H1 (cell line): ENCODE data around the gene PHF1. TPM values are rescaled to one million over a fixed set of nuclear protein-coding genes. Genes with fewer than 3 reads are reported as not detected.

ENCODE experiments used
- CTCF ChIA-PET: fragments of 300-600 bp; sonication (Branson Sonifier 250); formaldehyde crosslinking; loops from one replicate; lab custom pipeline; 2021; ENCODE audit not compliant: partially characterized antibody; lab: Charles Lee
- POLR2A ChIA-PET: fragments of 300-600 bp; sonication (Branson Sonifier 250); formaldehyde crosslinking; loops from one replicate; lab custom pipeline; 2021; ENCODE audit warnings: inconsistent platforms; ENCODE audit not compliant: partially characterized antibody; lab: Charles Lee
- DNase-seq, 2 experiments: peaks; one replicate each; pipeline versions ENCODE4 v3.0.0 to v3.0.0-alpha.2; 2010 to 2022; ENCODE audit warnings: low spot score in 2 of 2, low read depth in 1 of 2, mixed read lengths in 1 of 2
- FAIRE-seq: peaks from 2 replicates; lab custom pipeline; 2011; peaks lifted over from hg19 to GRCh38; lab: Jason Lieb, UNC
- H2AFZ ChIP-seq: 2 replicates; pipeline ENCODE4 v1.8.1; 2012; ENCODE audit warnings: low read length, inconsistent platforms
- H2AK5ac ChIP-seq: 2 replicates; pipeline ENCODE4 v1.6.1; 2013; ENCODE audit warnings: low read depth, low read length
- H2BK120ac ChIP-seq: replicated peaks from 2 replicates; pipeline ENCODE3; 2013; ENCODE audit warnings: low read depth, low read length, inconsistent platforms
- H2BK12ac ChIP-seq: 2 replicates; pipeline ENCODE4 v1.6.1; 2013; ENCODE audit warnings: low read depth, low read length
- H2BK15ac ChIP-seq: 2 replicates; pipeline ENCODE4 v1.6.1; 2013; ENCODE audit warnings: low read length
- H2BK20ac ChIP-seq: 2 replicates; pipeline ENCODE4 v1.6.1; 2013; ENCODE audit warnings: low read length
- H2BK5ac ChIP-seq: 2 replicates; pipeline ENCODE4 v1.6.1; 2013; ENCODE audit warnings: low read depth, low read length
- H3K14ac ChIP-seq: 2 replicates; pipeline ENCODE4 v1.6.1; 2013; ENCODE audit warnings: inconsistent platforms; ENCODE audit not compliant: insufficient read length
- H3K18ac ChIP-seq: 2 replicates; pipeline ENCODE4 v1.6.1; 2013; ENCODE audit warnings: low read length; ENCODE audit errors: extremely low read depth
- H3K23ac ChIP-seq: 2 replicates; pipeline ENCODE4 v1.6.1; 2013; ENCODE audit warnings: inconsistent platforms; ENCODE audit not compliant: insufficient read length
- H3K23me2 ChIP-seq: 2 replicates; pipeline ENCODE4 v1.6.1; 2013; ENCODE audit warnings: low read depth, low read length
- H3K27ac ChIP-seq: 2 replicates; pipeline ENCODE4 v1.6.1; 2011; ENCODE audit warnings: low read depth, low read length, inconsistent platforms
- H3K27me3 ChIP-seq, 4 experiments: replicated peaks in 1 of 4; 1 replicate in 1 of 4; 2 replicates in 3 of 4; pipeline versions ENCODE4 v1.6.1 to v1.8.1; 2011 to 2013; ENCODE audit warnings: low read length in 3 of 4, mild to moderate bottlenecking in 3 of 4, inconsistent platforms in 2 of 4, mixed read lengths in 2 of 4, moderate library complexity in 1 of 4; ENCODE audit not compliant: control insufficient read depth in 3 of 4, insufficient read depth in 3 of 4; ENCODE audit errors: extremely low read depth in 1 of 4
- H3K36me3 ChIP-seq, 4 experiments: 2 replicates each; pipeline versions ENCODE4 v1.6.1 to v1.8.1; 2011 to 2013; ENCODE audit warnings: mild to moderate bottlenecking in 4 of 4, low read length in 3 of 4, moderate library complexity in 2 of 4, control low read depth in 1 of 4, inconsistent platforms in 1 of 4; ENCODE audit not compliant: insufficient read depth in 4 of 4, control insufficient read depth in 2 of 4
- H3K4ac ChIP-seq: replicated peaks from 2 replicates; pipeline ENCODE3; 2013; ENCODE audit warnings: low read length, low read depth, mixed read lengths, inconsistent platforms; ENCODE audit not compliant: insufficient read length
- H3K4me1 ChIP-seq, 4 experiments: replicated peaks in 1 of 4; 1 replicate in 1 of 4; 2 replicates in 3 of 4; pipeline versions ENCODE4 v1.6.1 to v1.8.1; 2011 to 2013; ENCODE audit warnings: low read length in 3 of 4, inconsistent platforms in 2 of 4, mixed read lengths in 1 of 4; ENCODE audit not compliant: insufficient read depth in 4 of 4, control insufficient read depth in 3 of 4
- H3K4me2 ChIP-seq, 2 experiments: 2 replicates each; pipeline versions ENCODE4 v1.6.1 to v1.8.1; 2011 to 2013; ENCODE audit warnings: low read depth in 2 of 2, low read length in 2 of 2, control low read depth in 1 of 2, inconsistent platforms in 1 of 2, mild to moderate bottlenecking in 1 of 2; ENCODE audit not compliant: insufficient read depth in 1 of 2
- H3K4me3 ChIP-seq, 4 experiments: fragments of 200-600, 300-600 bp in 1 of 4; sonication (generic), shearing (Covaris generic), sonication (Bioruptor Twin) in 1 of 4; 2 replicates each; pipeline versions ENCODE4 v1.5.1 to v1.8.1; 2011 to 2016; ENCODE audit warnings: low read length in 4 of 4, low read depth in 3 of 4, control low read depth in 2 of 4, inconsistent platforms in 2 of 4, mild to moderate bottlenecking in 2 of 4, mixed read lengths in 1 of 4, moderate library complexity in 1 of 4; ENCODE audit not compliant: insufficient read depth in 2 of 4; ENCODE audit errors: extremely low read depth in 1 of 4
- H3K56ac ChIP-seq: replicated peaks from 2 replicates; pipeline ENCODE3; 2013; ENCODE audit warnings: low read depth, mild to moderate bottlenecking, mixed read lengths, low read length, inconsistent platforms; ENCODE audit not compliant: insufficient read length
- H3K79me1 ChIP-seq: 2 replicates; pipeline ENCODE4 v1.6.1; 2013; ENCODE audit warnings: low read depth, low read length, control low read depth
- H3K79me2 ChIP-seq, 2 experiments: 2 replicates each; pipeline versions ENCODE4 v1.6.1 to v1.8.1; 2012 to 2013; ENCODE audit warnings: low read length in 2 of 2, mild to moderate bottlenecking in 2 of 2, inconsistent platforms in 1 of 2; ENCODE audit not compliant: insufficient read depth in 2 of 2, control insufficient read depth in 1 of 2
- H3K9ac ChIP-seq, 4 experiments: replicated peaks in 1 of 4; 1 replicate in 1 of 4; 2 replicates in 3 of 4; pipeline versions ENCODE4 v1.6.1 to v1.8.1; 2011 to 2013; ENCODE audit warnings: low read depth in 3 of 4, low read length in 3 of 4, control low read depth in 2 of 4, mild to moderate bottlenecking in 2 of 4, moderate library complexity in 2 of 4, inconsistent platforms in 1 of 4; ENCODE audit errors: extremely low read depth in 1 of 4
- H3K9me3 ChIP-seq, 2 experiments: 2 replicates each; pipeline versions ENCODE4 v1.6.1 to v1.8.1; 2012 to 2013; ENCODE audit warnings: mild to moderate bottlenecking in 2 of 2, moderate library complexity in 2 of 2, control low read depth in 1 of 2, inconsistent platforms in 1 of 2, low read depth in 1 of 2, low read length in 1 of 2, mixed read lengths in 1 of 2; ENCODE audit not compliant: insufficient read depth in 2 of 2
- H4K20me1 ChIP-seq, 2 experiments: replicated peaks in 1 of 2; 2 replicates each; pipeline versions ENCODE3 to v1.8.1; 2011 to 2013; ENCODE audit warnings: inconsistent platforms in 2 of 2, low read length in 2 of 2, mild to moderate bottlenecking in 1 of 2; ENCODE audit not compliant: insufficient read depth in 2 of 2, control insufficient read depth in 1 of 2
- H4K5ac ChIP-seq: 2 replicates; pipeline ENCODE4 v1.6.1; 2013; ENCODE audit warnings: low read length, low read depth, mixed read lengths, inconsistent platforms; ENCODE audit not compliant: insufficient read length
- H4K8ac ChIP-seq: 2 replicates; pipeline ENCODE4 v1.8.0; 2013; ENCODE audit warnings: mild to moderate bottlenecking, moderate library complexity, low read length, inconsistent platforms; ENCODE audit not compliant: insufficient read depth; ENCODE audit errors: extremely low read depth
- H4K91ac ChIP-seq: replicated peaks from 2 replicates; pipeline ENCODE3; 2013; ENCODE audit warnings: low read length, mixed read lengths, inconsistent platforms; ENCODE audit not compliant: insufficient read length
- BACH1 ChIP-seq: IDR thresholded peaks from 2 replicates; pipeline ENCODE4 v1.6.1; 2012; ENCODE audit warnings: low read length, improper control_type of control experiment
- CHD1 ChIP-seq: IDR thresholded peaks from 2 replicates; pipeline ENCODE4 v1.6.1; 2012; ENCODE audit warnings: low read depth, low read length, improper control_type of control experiment
- FOSL1 ChIP-seq: IDR thresholded peaks from 2 replicates; pipeline ENCODE4 v1.6.1; 2011; ENCODE audit warnings: mild to moderate bottlenecking, low read depth, low read length, moderate library complexity; ENCODE audit not compliant: insufficient read depth
- JUN ChIP-seq: IDR thresholded peaks from 2 replicates; pipeline ENCODE4 v1.6.1; 2011; ENCODE audit warnings: low read depth, mild to moderate bottlenecking, improper control_type of control experiment, low read length
- KDM1A ChIP-seq: fragments of 200-600, 300-600 bp; sonication (generic); IDR thresholded peaks from 2 replicates; pipeline ENCODE4 v1.7.1; 2016; ENCODE audit warnings: mild to moderate bottlenecking, low read length, borderline replicate concordance
- POU5F1 ChIP-seq: IDR thresholded peaks from 2 replicates; pipeline ENCODE4 v1.6.1; 2011; ENCODE audit warnings: low read depth, mild to moderate bottlenecking, low read length, moderate library complexity
- RNF2 ChIP-seq: fragments of 200-900, 300-1000 bp; sonication (generic); IDR thresholded peaks from 2 replicates; pipeline ENCODE4 v1.7.1; 2016; ENCODE audit warnings: borderline replicate concordance, low read depth, mild to moderate bottlenecking, antibody characterized with exemption, low read length; ENCODE audit not compliant: poor library complexity, severe bottlenecking; ENCODE audit errors: missing control alignments
- SIRT6 ChIP-seq: IDR thresholded peaks from one replicate; pipeline ENCODE4 v1.7.1; 2012; ENCODE audit warnings: low read length, inconsistent platforms
- SIX5 ChIP-seq: IDR thresholded peaks from 2 replicates; pipeline ENCODE4 v1.6.1; 2011; ENCODE audit warnings: mild to moderate bottlenecking, low read depth, low read length
- TCF12 ChIP-seq: IDR thresholded peaks from 2 replicates; pipeline ENCODE4 v1.6.1; 2011; ENCODE audit warnings: low read depth, mild to moderate bottlenecking, low read length
- TEAD4 ChIP-seq: IDR thresholded peaks from 2 replicates; pipeline ENCODE4 v1.6.1; 2012; ENCODE audit warnings: low read depth, low read length, inconsistent platforms, mixed read lengths
- ZNF274 ChIP-seq: IDR thresholded peaks from 2 replicates; pipeline ENCODE4 v1.7.0; 2012; ENCODE audit warnings: low read length, borderline replicate concordance; ENCODE audit errors: extremely low read depth
- WGBS, 2 experiments: shearing (Covaris generic) in 1 of 2; methylation state at CpG; one replicate each; pipeline versions ENCODE4 v1.1.6 to v1.1.7; 2013 to 2015; ENCODE audit warnings: low lambda C conversion rate in 2 of 2, mixed read lengths in 2 of 2, inconsistent platforms in 1 of 2, low coverage in 1 of 2, missing lambda C conversion rate in 1 of 2; ENCODE audit not compliant: insufficient replicate concordance in 2 of 2, insufficient coverage in 1 of 2, insufficient read length in 1 of 2; ENCODE audit errors: extremely low coverage in 1 of 2, missing lambda C conversion rate in 1 of 2; 5-methylcytosine and 5-hydroxymethylcytosine counted together
- polyA plus RNA-seq, 7 experiments: library from polyadenylated mRNA; depleted of rRNA in 3 of 7; stranded (reverse) in 5 of 7; unstranded in 2 of 7; fragments of >200 nt in 5 of 7; fragments of 200-250 nt in 2 of 7; gene quantifications; 1 replicate in 5 of 7; 2 replicates in 1 of 7; 4 replicates in 1 of 7; pipeline versions ENCODE4 v1.2.1 to v1.2.3, GENCODE V29; 2011 to 2013; ENCODE audit warnings: missing spikeins in 2 of 7, mixed read lengths in 2 of 7
- total RNA-seq: library from RNA; stranded (reverse); fragmentation: NEBNext Ultra II Directional; extraction: Animal tissue kit (Norgen Biotek cat#: 25700); gene quantifications from 2 replicates; pipeline ENCODE4 v1.2.1, GENCODE V29; 2021

The PHF1 gene
- total and polyA plus RNA-seq, 2 of the 8 experiments (the other 6 are each of a cell fraction or from before 2014, with no cell fraction given), result 47.3 to 78.6 TPM

DNA sequence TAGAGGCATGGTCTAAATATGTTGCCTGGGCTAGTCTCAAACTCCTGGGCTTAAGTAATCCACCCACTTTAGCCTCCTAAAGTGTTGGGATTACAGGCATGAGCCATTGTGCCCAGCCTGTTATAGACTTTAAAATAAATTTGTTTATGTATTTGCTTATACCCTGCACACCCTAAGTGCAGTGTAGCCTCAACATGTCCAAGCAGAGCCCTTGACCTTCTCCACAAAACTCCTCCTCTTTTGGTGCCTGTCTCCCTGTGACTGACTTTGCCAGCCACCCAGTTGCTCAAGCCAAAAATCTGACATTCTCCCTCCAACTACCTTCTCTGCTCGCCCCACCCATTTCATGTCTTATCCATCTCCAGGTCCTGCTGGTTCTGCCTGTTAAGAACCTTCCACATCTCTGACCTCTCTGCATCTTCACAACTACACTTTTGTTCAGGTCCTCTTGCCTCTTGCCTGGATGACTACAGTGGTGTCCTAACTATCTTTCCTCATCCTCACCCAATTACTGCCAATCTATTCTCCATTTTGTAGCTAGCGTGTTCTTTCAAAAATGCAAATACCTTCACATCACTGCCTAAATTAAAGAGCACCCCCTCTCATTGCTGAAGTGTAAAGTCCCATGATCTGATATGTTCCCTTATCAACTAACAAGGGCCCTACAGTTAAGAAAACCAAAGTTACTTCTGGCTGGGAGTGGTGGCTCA, 30.4 kb upstream of the PHF1 start:
- no peak overlapping the region for H3K4me3 ChIP-seq

More for the DNA sequence above, 30.4 kb upstream of the PHF1 start:
- no peak overlapping the region for H2AK5ac ChIP-seq
- no peaks in the 10 kb centered on the region for H3K9me3 ChIP-seq
- no peaks in the 10 kb centered on the region for H3K27me3 ChIP-seq
- H3K4me1 ChIP-seq, result peaks cover 0 to 2% (median 0%) of the 10 kb centered on the region in 4 experiments; a peak in 1 of 7 replicates
- ChIA-PET CTCF (interaction anchor here (0.7 kb wide), 1 partner anchor 11 kb away, joined by 3 read pairs; no protein-coding TSS in a partner anchor), POLR2A (no interaction called here)
- DNase-seq (no peak), FAIRE-seq (no peak)
- H3K79me1 ChIP-seq, result no peaks in the 10 kb centered on the region
- H3K79me2 ChIP-seq, result no peaks in the 10 kb centered on the region
- H4K5ac ChIP-seq, result no peak overlapping the region
- no peak overlapping the region for H3K18ac ChIP-seq
- H4K20me1 ChIP-seq, result no peaks in the 10 kb centered on the region
- H3K4ac ChIP-seq, result no peak overlapping the region
- no peak overlapping the region for H3K23ac ChIP-seq
- H2BK15ac ChIP-seq, result no peak overlapping the region
- H3K4me2 ChIP-seq, result no peak overlapping the region
- no peak overlapping the region for H4K91ac ChIP-seq
- no peak overlapping the region for H2AFZ ChIP-seq
- no peak overlapping the region for H3K27ac ChIP-seq
- H3K9ac ChIP-seq, result no peak overlapping the region
- H2BK5ac ChIP-seq, result no peak overlapping the region
- WGBS, 2 experiments, result 87% methylated on average over 2 of the region's 2 CpGs; no CpG with 5 or more reads in 1 of the 2 experiments
- no peak overlapping the region for H3K14ac ChIP-seq
- no peak overlapping the region for H2BK120ac ChIP-seq
- H2BK20ac ChIP-seq, result no peak overlapping the region
- H4K8ac ChIP-seq, result no peak overlapping the region
- H3K23me2 ChIP-seq, result no peaks in the 10 kb centered on the region
- no peaks in the 10 kb centered on the region for H3K36me3 ChIP-seq
- TF ChIP-seq ZNF274 (no peak), CHD1 (no peak), FOSL1 (no peak), POU5F1 (no peak), RNF2 (no peak), SIRT6 (no peak), TCF12 (no peak), SIX5 (no peak), JUN (no peak), BACH1 (no peak), TEAD4 (no peak), KDM1A (no peak)
- H2BK12ac ChIP-seq, result no peak overlapping the region
- no peak overlapping the region for H3K56ac ChIP-seq
